K562 (cell line): ENCODE data around the gene NDUFA3. TPM values are rescaled to one million over a fixed set of nuclear protein-coding genes. Genes with fewer than 3 reads are reported as not detected.

Experiments
- AFF4 ChIP-seq: sonication (generic); formaldehyde crosslinking; IDR thresholded peaks from 2 replicates; pipeline ENCODE4 v1.8.0; 2023; ENCODE audit warnings: mild to moderate bottlenecking, missing genetic modification reagents
- ATF1 ChIP-seq, 2 experiments: fragments of 450-650 bp in 1 of 2; IDR thresholded peaks; 2 replicates each; pipeline ENCODE4 v1.6.1; 2016; ENCODE audit warnings: missing compliant biosample characterization in 1 of 2, missing genetic modification characterization in 1 of 2
- FOXP1 ChIP-seq: sonication (generic); formaldehyde crosslinking; IDR thresholded peaks from 2 replicates; pipeline ENCODE4 v1.8.0; 2022; ENCODE audit warnings: mild to moderate bottlenecking, missing genetic modification reagents
- HMGN3 ChIP-seq: IDR thresholded peaks from 2 replicates; pipeline ENCODE4 v1.6.1; 2011; ENCODE audit warnings: borderline replicate concordance, low read depth, mild to moderate bottlenecking, mixed read lengths, low read length; ENCODE audit not compliant: insufficient read length; ENCODE audit errors: extremely low read depth
- KDM2B ChIP-seq: fragments of 250-450 bp; sonication (Bioruptor Pico); IDR thresholded peaks from 2 replicates; pipeline ENCODE4 v1.8.0; 2021; ENCODE audit warnings: mild to moderate bottlenecking, moderate library complexity
- MEIS2 ChIP-seq: fragments of 450-650 bp; IDR thresholded peaks from 2 replicates; pipeline ENCODE4 v1.6.1; 2014; ENCODE audit warnings: mild to moderate bottlenecking; ENCODE audit not compliant: partially characterized antibody
- MTA3 ChIP-seq: fragments of 450-650 bp; formaldehyde crosslinking; IDR thresholded peaks from 2 replicates; pipeline ENCODE4 v1.6.1; 2017; ENCODE audit warnings: mild to moderate bottlenecking, borderline replicate concordance
- PHF20 ChIP-seq: fragments of 450-650 bp; IDR thresholded peaks from 2 replicates; pipeline ENCODE4 v1.6.1; 2018; ENCODE audit not compliant: partially characterized antibody
- PML ChIP-seq: IDR thresholded peaks from 2 replicates; pipeline ENCODE4 v1.6.1; 2012; ENCODE audit warnings: low read length, inconsistent platforms
- POLR2AphosphoS2 ChIP-seq: IDR thresholded peaks from 2 replicates; pipeline ENCODE4 v1.6.1; 2012; ENCODE audit warnings: low read length, improper control_type of control experiment
- YY1 ChIP-seq, 3 experiments: IDR thresholded peaks; 2 replicates each; pipeline ENCODE4 v1.6.1; 2011; ENCODE audit warnings: low read length in 2 of 3, mild to moderate bottlenecking in 2 of 3, moderate library complexity in 2 of 3, borderline replicate concordance in 1 of 3, control low read depth in 1 of 3, low read depth in 1 of 3; ENCODE audit not compliant: insufficient read depth in 3 of 3, insufficient replicate concordance in 2 of 3, control insufficient read depth in 1 of 3, insufficient read length in 1 of 3; ENCODE audit errors: extremely low read depth in 1 of 3
- ZFX ChIP-seq: sonication (generic); formaldehyde crosslinking; IDR thresholded peaks from 2 replicates; pipeline ENCODE4 v1.8.0; 2022; ENCODE audit warnings: mild to moderate bottlenecking, missing genetic modification reagents, moderate library complexity
- ZNF639 ChIP-seq, 2 experiments: fragments of 200-800 bp in 1 of 2; sonication (Bioruptor generic) in 1 of 2; sonication (generic) in 1 of 2; formaldehyde crosslinking in 1 of 2; IDR thresholded peaks in 1 of 2; conservative IDR thresholded peaks in 1 of 2; 2 replicates each; pipeline versions ENCODE4 v1.5.0 to v1.6.1; 2016 to 2020; ENCODE audit warnings: missing compliant biosample characterization in 1 of 2, missing genetic modification characterization in 1 of 2, missing genetic modification reagents in 1 of 2
- ZNF778 ChIP-seq: fragments of 450-650 bp; formaldehyde crosslinking; IDR thresholded peaks from 2 replicates; pipeline ENCODE4 v1.4.0; 2020; ENCODE audit warnings: mild to moderate bottlenecking, moderate library complexity
- polyA plus RNA-seq, 8 experiments: library from polyadenylated mRNA; depleted of rRNA in 4 of 8; stranded (reverse) in 5 of 8; unstranded in 3 of 8; fragments of >200 nt; fragmentation: Nextera tagmentation in 2 of 8; fragmentation: Illumina TruSeq in 1 of 8; extraction: Ambion mirVana in 2 of 8; extraction: Trizol in 1 of 8; gene quantifications; 2 replicates each; pipeline versions ENCODE4 v1.2.1 to v1.2.3, GENCODE V29; 2011 to 2014; ENCODE audit warnings: inconsistent platforms in 1 of 8, missing spikeins in 1 of 8
- total RNA-seq, 7 experiments: library from RNA; depleted of rRNA in 6 of 7; stranded (reverse); fragments of >200 nt in 6 of 7; fragmentation: Illumina TruSeq in 2 of 7; extraction: Trizol in 2 of 7; gene quantifications; 2 replicates each; pipeline versions ENCODE4 v1.2.1 to v1.2.3, GENCODE V29; 2011 to 2021; ENCODE audit warnings: low replicate concordance in 1 of 7
- TF ChIP-seq, protein P1 (sequence below): fragments of 200-800 bp; sonication (Bioruptor generic); IDR thresholded peaks from 2 replicates; pipeline ENCODE4 v1.6.1; 2016; ENCODE audit warnings: missing genetic modification characterization, missing compliant biosample characterization

Gene NDUFA3
- total and polyA plus RNA-seq, 9 of the 15 experiments (the other 6 are each of a cell fraction or from before 2014, with no cell fraction given): 39.2 to 279 (median 138) TPM

DNA sequence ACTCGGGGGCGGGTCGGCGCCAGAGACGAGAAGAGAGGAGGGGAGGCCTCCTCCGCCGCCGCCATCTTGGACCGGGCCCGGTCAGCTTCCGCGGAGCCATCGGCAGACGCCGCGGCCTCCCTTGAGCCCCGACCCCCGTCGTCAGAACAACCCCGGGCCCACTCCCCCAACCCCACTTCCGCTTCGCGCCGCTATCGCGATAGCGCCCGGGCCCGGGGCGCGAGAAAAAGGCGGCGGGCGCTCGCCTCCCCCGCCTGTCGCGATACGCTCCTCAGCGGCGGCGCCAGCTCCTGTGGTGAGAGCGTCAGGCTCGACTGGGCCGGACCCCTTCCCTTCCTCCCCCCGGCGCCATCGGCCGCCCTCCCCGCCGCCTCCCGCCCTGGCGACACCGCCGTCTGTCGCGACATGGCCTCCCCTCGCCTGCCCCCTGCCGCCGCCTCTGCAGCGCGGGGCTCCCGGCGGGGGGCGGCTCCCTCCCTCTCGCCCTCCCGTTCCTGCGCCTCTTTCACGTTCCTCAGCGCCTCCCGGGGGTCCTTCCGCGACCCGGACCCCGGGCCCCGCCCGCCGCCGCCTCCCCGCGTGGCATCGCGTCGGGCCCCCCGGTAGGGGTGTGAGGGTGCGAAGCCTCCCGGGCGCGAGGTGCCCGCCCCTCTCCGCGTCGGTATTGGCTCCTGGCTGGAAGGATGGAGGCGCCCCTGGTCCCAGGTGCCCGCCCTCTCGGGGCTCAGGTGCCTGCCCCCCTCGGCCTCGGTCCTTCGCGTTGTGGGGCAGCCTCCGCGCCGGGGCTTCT lies 35.2 kb downstream of the NDUFA3 start, which contains the start of gene CNOT3 (continued):
- TF ChIP-seq AFF4 (0 out of 2 replicates have a peak, but pooled peaks have one; percentile 68), HMGN3 (peak; percentile 18), ZNF639 (CRISPR knock-in tag; conservative IDR thresholded peaks at IDR 0.05 in 1 of 2, IDR thresholded peaks at IDR 0.05 in 1 of 2) (peak in 1 of 2 experiments; percentile 67; a peak in 1 of 4 replicates), ZFX (peak; percentile 91), PML (peak; percentile 37; the same call in 1 of the 2 replicates), PHF20 (peak; percentile 42), ATF1 (CRISPR knock-in tag; IDR thresholded peaks at IDR 0.05) (no peak), ATF1 (tag; IDR thresholded peaks at IDR 0.05) (no peak; the same call in 1 of the 2 replicates), ZNF778 (CRISPR knock-in tag) (no peak), FOXP1 (CRISPR knock-in tag) (no peak), YY1 (IDR thresholded peaks at IDR 0.05; ENCODE audit: borderline replicate concordance in 1 of 3, control insufficient read depth in 1 of 3, extremely low read depth in 1 of 3, insufficient read depth in 3 of 3, insufficient read length in 1 of 3, insufficient replicate concordance in 2 of 3, low read depth in 1 of 3, low read length in 2 of 3) (peak; percentile 90 to 98 (median 96)), MEIS2 (no peak), MTA3 (no peak), KDM2B (CRISPR knock-in tag) (no peak), POLR2AphosphoS2 (no peak)
- TF ChIP-seq, protein P1, sequence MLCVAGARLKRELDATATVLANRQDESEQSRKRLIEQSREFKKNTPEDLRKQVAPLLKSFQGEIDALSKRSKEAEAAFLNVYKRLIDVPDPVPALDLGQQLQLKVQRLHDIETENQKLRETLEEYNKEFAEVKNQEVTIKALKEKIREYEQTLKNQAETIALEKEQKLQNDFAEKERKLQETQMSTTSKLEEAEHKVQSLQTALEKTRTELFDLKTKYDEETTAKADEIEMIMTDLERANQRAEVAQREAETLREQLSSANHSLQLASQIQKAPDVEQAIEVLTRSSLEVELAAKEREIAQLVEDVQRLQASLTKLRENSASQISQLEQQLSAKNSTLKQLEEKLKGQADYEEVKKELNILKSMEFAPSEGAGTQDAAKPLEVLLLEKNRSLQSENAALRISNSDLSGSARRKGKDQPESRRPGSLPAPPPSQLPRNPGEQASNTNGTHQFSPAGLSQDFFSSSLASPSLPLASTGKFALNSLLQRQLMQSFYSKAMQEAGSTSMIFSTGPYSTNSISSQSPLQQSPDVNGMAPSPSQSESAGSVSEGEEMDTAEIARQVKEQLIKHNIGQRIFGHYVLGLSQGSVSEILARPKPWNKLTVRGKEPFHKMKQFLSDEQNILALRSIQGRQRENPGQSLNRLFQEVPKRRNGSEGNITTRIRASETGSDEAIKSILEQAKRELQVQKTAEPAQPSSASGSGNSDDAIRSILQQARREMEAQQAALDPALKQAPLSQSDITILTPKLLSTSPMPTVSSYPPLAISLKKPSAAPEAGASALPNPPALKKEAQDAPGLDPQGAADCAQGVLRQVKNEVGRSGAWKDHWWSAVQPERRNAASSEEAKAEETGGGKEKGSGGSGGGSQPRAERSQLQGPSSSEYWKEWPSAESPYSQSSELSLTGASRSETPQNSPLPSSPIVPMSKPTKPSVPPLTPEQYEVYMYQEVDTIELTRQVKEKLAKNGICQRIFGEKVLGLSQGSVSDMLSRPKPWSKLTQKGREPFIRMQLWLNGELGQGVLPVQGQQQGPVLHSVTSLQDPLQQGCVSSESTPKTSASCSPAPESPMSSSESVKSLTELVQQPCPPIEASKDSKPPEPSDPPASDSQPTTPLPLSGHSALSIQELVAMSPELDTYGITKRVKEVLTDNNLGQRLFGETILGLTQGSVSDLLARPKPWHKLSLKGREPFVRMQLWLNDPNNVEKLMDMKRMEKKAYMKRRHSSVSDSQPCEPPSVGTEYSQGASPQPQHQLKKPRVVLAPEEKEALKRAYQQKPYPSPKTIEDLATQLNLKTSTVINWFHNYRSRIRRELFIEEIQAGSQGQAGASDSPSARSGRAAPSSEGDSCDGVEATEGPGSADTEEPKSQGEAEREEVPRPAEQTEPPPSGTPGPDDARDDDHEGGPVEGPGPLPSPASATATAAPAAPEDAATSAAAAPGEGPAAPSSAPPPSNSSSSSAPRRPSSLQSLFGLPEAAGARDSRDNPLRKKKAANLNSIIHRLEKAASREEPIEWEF (CRISPR knock-in tag): no peak
